Stimulated activated CD4-positive, alpha-beta T cell treated with anti-CD3 and anti-CD28 coated beads, Interleukin-12 subunit alpha, Interleukin-12 subunit beta, amount 100 ng/mL, for 4 hours (primary cell): ENCODE data around the gene SEC14L5.
"Not testable (repeated sequence)": the region's sequence is repeated elsewhere in the genome, so short reads cannot be mapped to it uniquely, and the experiment has no call there.

Experiments used
- DNase-seq: peaks from one replicate; pipeline ENCODE4 v3.0.0-alpha.2; 2020

Gene SEC14L5

GRCh38 chr16:4931381-4931780 lies 26.7 kb upstream of the SEC14L5 start:
- DNase-seq, result no peak

- no peak for DNase-seq
These were observed 24.7 kb upstream of the SEC14L5 start for GRCh38 chr16:4933433-4933832.

- DNase-seq, result no peak
These were observed 24.2 kb upstream of the SEC14L5 start for GRCh38 chr16:4933871-4934395.

- DNase-seq, result no peak
These were observed 23.5 kb upstream of the SEC14L5 start for GRCh38 chr16:4934591-4934990.

GRCh38 chr16:4935241-4935855 lies 22.8 kb upstream of the SEC14L5 start:
- DNase-seq, result no peak

- DNase-seq, result no peak
These were observed 21.7 kb upstream of the SEC14L5 start for GRCh38 chr16:4936181-4936990.

- DNase-seq, result no peak
These were observed 20.9 kb upstream of the SEC14L5 start, which contains the start of gene PPL for GRCh38 chr16:4936991-4937781. TSS of gene PPL (minus strand) at chr16:4937148. CDS start at chr16:4937045, 103 bp downstream.

GRCh38 chr16:4937782-4938682 lies 20.1 kb upstream of the SEC14L5 start:
- DNase-seq, result no peak

GRCh38 chr16:4938683-4939030 lies 19.5 kb upstream of the SEC14L5 start:
- DNase-seq, result no peak

GRCh38 chr16:4940719-4941118 lies 17.4 kb upstream of the SEC14L5 start:
- no peak for DNase-seq

GRCh38 chr16:4942481-4942880 lies 15.6 kb upstream of the SEC14L5 start:
- no peak for DNase-seq

GRCh38 chr16:4944333-4945281 lies 13.5 kb upstream of the SEC14L5 start:
- DNase-seq, result no peak

GRCh38 chr16:4945560-4946502 lies 12.3 kb upstream of the SEC14L5 start:
- DNase-seq, result no peak

GRCh38 chr16:4946917-4947316 lies 11.2 kb upstream of the SEC14L5 start:
- DNase-seq, result no peak

- no peak for DNase-seq
These were observed 10.2 kb upstream of the SEC14L5 start for GRCh38 chr16:4947722-4948503.

GRCh38 chr16:4948903-4949766 lies 9.0 kb upstream of the SEC14L5 start:
- no peak for DNase-seq

- DNase-seq, result no peak
These were observed 8.1 kb upstream of the SEC14L5 start for GRCh38 chr16:4949986-4950385.

GRCh38 chr16:4951583-4951982 lies 6.5 kb upstream of the SEC14L5 start:
- DNase-seq, result not testable (repeated sequence)
